Stimulated activated CD8-positive, alpha-beta memory T cell treated with anti-CD3 and anti-CD28 coated beads, Interleukin-4, amount 100 ng/mL, for 48 hours (primary cell): ENCODE results near the gene AMIGO1.
A peak's percentile ranks its signal among the peaks of the same experiment; 100 is the strongest.

Source experiments
- DNase-seq: peaks from one replicate; pipeline ENCODE4 v3.0.0-alpha.2; 2020

Gene AMIGO1

DNA sequence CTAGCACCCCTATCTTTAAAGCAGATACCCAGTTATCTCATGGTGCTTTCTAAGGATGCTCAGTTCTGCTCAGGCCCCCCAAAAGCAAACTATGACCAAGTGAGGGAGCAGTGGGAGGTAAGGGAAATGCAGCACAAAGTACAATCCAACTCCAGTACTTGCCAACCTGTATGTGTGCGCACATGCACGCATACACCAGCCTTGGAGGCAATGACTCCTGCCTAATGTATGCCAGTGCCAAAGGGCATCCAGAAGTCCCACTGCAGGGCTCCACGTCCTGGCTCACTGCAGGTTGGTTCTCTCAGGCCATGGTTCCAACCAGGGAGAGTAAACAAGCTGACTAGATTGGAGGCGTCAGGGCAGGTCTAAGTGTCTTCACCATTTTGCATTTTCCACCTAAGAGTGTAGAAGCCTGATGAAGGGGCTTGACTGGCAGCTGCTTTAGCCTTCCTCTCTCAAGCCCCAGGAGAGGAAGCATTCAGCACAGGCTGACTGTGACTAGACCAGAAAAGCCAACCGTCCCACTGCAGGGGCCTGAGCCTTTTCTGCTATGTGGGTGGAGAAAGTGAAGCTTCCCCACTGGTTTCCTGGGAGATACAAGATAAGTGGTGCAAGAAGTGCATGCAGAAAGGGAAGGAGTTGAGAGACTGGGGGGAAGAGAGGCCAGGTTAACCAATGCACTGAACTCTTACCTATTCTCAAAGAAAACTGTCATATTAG is 7.7 kb downstream of the AMIGO1 start:
- DNase-seq, result no peak

DNA sequence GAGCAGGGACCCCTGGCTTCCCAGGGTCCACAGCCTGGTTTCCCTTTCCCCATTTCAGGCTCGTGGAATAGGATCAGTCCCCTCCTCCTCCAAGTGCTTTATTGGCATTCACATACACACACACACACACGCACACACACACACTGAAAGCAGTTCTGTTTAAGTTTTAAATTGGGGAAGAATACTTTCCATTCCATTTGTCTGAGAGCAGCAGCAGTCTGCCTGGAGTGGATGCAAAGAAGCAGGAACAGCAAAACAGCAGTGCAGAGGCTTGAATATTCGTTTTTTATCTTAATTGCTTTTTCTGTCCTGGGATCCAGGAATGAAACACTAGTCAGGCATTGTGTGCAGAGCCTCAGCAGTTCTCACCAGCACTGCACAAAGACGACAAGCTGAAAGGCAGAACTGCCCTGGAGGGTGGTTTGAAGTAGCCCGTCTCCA is 8.6 kb downstream of the AMIGO1 start:
- DNase-seq, result no peak

GRCh38 chr1:109499661-109500536 is 9.6 kb downstream of the AMIGO1 start:
- DNase-seq, result peak; percentile 82

- DNase-seq, result no peak
Measured at GRCh38 chr1:109499081-109499480, 10.4 kb downstream of the AMIGO1 start.

DNA sequence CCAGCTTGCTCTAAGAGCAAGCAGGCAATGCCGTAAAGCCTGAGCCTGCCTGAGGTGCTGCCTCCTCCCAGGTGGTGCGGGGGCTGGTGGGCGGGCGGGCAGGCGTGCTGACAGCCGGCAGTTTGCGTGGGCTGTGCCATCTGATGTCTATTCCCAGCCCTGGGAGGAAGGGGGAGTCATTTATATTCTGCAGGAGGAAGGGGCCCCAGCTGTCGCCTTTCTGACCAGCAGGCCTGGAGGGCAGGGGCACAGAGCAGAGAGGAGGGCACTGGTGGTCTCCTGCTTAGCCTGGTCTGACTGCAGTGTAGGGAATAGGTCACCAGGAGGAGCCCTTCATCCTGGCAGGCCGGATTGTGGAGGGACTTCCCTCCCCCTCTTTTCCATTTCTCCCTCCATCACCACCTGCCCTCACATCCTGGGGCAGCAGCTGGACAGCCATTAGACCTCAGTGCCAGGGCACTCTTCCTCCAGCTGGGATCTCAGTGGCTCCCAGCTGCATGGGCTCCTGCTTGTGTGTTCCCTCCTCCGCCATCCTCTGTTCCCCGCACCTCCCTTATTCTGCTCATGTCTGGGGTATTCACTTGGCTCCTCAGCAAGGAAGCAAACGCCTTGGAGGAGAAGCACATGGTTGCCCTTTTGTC is 11.2 kb downstream of the AMIGO1 start:
- peak; percentile 60 for DNase-seq

DNA sequence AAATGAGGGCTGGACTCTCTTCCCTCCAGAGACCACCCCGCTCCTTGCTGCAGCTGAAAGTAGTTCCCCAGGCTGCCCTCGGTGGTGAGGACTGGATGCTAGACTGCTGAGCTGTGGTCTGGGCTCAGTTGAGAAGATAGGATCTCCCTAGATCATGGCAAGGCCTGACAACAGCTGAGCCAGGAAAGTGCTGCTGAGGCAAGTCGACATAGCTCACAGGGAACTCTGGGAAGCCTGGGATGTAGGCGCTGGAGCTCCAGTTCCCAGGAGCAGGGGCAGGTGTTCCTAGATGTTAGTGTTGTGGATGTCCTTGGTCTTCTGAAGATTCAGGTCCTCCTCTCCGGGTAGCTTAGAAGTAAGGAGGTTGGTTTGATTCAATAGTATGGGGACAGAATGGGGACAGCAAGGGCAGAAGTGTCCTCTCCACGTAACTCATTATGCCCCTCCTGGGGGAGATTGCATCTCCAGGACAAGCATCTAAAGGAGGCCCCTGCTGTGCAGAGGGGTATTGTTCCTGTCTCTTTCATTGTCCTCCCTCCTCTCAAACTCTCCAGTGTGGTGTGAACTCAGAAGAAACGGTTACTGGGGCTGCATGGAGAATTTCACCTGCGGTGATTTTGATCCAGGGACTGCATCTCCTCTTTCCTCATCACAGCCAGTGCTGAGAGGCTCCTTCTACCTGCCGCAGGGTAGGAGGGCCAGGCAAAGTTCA is 11.9 kb downstream of the AMIGO1 start:
- DNase-seq, result no peak

DNA sequence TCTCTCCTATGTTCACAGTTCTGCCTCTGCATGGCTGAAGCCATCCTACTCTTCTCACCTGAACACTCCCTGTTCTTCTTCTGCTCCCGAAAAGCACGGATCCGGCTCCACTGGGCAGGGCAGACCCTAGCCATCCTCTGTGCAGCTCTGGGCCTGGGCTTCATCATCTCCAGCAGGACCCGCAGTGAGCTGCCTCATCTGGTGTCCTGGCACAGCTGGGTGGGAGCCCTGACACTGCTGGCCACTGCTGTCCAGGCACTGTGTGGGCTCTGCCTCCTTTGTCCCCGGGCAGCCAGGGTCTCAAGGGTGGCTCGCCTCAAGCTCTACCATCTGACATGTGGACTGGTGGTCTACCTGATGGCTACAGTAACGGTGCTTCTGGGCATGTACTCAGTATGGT is 13.8 kb downstream of the AMIGO1 start:
- no peak for DNase-seq

GRCh38 chr1:109493805-109494539 is 15.6 kb downstream of the AMIGO1 start, which contains the start of gene CYB561D1:
TSS of gene CYB561D1 (plus strand) at chr1:109494094. CDS start at chr1:109494140, 46 bp downstream.
- DNase-seq, result peak; percentile 92

GRCh38 chr1:109493227-109493626 is 16.3 kb downstream of the AMIGO1 start:
- no peak for DNase-seq

DNA sequence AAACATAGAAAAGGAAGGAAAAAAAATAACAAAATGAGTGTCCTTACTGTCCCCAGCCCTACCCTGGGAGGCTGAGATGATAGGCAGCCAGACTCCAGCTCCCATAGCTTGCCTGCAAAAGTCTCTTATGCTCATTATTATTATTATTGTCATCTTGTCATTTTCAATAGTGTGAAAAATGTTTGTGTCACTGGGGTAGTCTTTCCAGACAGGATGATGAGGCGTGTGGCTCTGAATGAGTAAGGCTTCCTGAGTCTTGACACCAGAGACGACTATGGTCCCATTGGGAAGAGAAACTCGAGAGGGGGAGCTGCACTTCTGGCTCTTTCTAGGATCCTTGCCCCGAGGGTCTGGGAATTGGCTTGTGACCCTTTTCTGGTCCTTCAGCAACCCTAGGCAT is 16.7 kb downstream of the AMIGO1 start:
- no peak for DNase-seq

- no peak for DNase-seq
Measured at GRCh38 chr1:109491372-109491771, 18.2 kb downstream of the AMIGO1 start.

DNA sequence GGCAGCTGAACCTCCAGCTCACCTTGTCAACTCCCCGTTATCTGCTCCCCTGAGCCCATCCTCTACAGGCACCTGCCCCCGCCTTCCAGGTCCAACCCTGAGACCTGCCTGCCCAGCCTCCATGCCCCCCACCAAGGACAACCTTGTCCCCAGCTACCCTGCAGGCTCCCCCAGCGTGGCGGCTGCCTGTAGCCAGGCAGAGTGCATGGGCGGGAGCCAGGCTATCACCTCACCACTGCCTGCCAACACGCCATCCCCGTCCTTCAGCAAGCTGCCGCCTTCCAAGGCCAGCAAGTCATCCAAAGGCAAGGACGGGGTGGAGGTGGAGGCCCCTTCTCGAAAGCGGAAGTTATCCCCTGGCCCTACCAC is 18.6 kb downstream of the AMIGO1 start:
- no peak for DNase-seq

DNA sequence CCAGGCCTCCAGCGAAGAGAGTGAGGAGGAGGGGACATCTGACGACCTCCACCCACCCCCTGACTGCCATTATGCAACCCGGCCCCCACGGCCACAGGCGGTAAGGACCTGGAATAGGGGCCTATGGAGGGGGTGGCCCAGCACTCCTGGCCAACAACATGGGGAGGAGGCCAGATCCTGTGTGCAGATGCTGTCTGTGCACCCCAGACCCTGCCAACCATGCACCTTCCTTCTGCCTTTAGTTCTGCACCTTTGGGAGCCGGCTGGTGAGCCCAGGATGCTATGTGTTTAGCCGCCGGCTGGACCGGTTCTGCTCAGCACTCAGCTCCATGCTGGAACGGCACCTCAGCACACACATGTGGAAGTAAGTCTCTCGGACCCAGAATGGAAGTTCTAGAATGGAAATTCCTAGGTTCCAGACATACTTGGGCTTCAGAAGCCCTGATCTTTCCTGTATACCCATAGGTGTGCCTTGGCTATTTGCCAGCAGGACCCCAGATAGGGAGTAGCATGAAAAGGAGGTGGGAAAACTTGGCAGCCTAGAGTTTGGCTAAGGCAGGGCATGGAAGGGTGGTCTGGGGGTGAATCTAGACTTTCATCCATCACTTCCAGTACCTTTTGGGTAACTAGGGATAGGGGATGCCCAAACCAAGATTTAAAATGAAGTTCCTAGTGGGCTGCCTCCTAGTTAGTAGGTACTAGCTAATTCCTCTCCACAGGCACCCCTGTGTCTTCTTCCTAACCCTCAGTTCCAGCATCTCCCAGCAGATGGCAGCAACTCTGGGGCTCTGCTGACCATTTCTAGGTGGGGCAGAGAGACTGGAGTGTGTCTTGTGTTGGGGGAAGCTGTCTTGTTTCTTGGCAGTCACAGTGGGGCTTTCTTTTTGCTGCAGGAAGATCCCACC is 19.2 kb downstream of the AMIGO1 start:
- peak; percentile 84 for DNase-seq

GRCh38 chr1:109488696-109489095 is 20.8 kb downstream of the AMIGO1 start:
- DNase-seq, result no peak

DNA sequence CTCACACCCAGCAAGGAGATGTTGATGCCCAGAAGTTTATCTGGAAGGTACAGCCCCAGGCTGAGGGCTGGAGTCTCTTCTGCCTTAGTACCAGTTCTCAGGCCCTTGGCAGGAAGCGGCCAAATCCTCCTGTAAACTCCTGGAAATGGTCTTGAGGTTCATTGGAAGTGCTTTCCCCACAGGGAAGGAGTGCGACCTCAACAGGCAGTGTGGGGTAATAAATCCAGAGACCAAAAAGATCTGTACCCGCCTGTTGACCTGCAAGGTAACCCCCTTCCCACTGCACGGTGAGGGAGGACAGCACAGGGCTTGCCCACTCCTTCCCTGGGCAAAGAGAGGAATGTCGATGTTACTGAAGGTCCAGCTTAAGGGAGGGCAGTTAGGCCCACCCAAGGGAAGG is 21.3 kb downstream of the AMIGO1 start:
- no peak for DNase-seq

- DNase-seq, result no peak
Measured at GRCh38 chr1:109487261-109487660, 22.3 kb downstream of the AMIGO1 start.

GRCh38 chr1:109485001-109485400 is 24.5 kb downstream of the AMIGO1 start:
- no peak for DNase-seq

- DNase-seq, result no peak
Measured at GRCh38 chr1:109484519-109484975, 25.0 kb downstream of the AMIGO1 start.

- peak; percentile 90 for DNase-seq
Measured at GRCh38 chr1:109483672-109484518, 25.6 kb downstream of the AMIGO1 start, which contains the start of gene ATXN7L2. TSS of gene ATXN7L2 (plus strand) at chr1:109483905. CDS start at chr1:109483954, 49 bp downstream.
